Raji (cell line): ENCODE measurements around the gene FXYD6.

Experiments
- POLR2A ChIP-seq: IDR thresholded peaks from 2 replicates; pipeline ENCODE4 v1.6.1; 2011; ENCODE audit warnings: low read depth, low read length, control low read depth; ENCODE audit not compliant: insufficient read depth

The FXYD6 gene

GRCh38 chr11:117913736-117914397, 37.4 kb upstream of the FXYD6 start:
- no peak for TF ChIP-seq POLR2A

- TF ChIP-seq POLR2A, result no peak
Observed at GRCh38 chr11:117912497-117912896, 36.0 kb upstream of the FXYD6 start.

GRCh38 chr11:117911694-117912093, 35.2 kb upstream of the FXYD6 start:
- TF ChIP-seq POLR2A, result no peak

- TF ChIP-seq POLR2A, result no peak
Observed at GRCh38 chr11:117910941-117911655, 34.6 kb upstream of the FXYD6 start.

GRCh38 chr11:117910525-117910924, 34.1 kb upstream of the FXYD6 start:
- no peak for TF ChIP-seq POLR2A

- TF ChIP-seq POLR2A, result no peak
Observed at GRCh38 chr11:117909611-117910382, 33.3 kb upstream of the FXYD6 start.

GRCh38 chr11:117908959-117909610, 32.6 kb upstream of the FXYD6 start:
- TF ChIP-seq POLR2A, result no peak

- TF ChIP-seq POLR2A, result no peak
Observed at GRCh38 chr11:117908109-117908895, 31.8 kb upstream of the FXYD6 start.

- TF ChIP-seq POLR2A, result peak; percentile 90
Observed at GRCh38 chr11:117907276-117908108, 31.0 kb upstream of the FXYD6 start.

- no peak for TF ChIP-seq POLR2A
Observed at GRCh38 chr11:117906710-117907109, 30.3 kb upstream of the FXYD6 start.

GRCh38 chr11:117906126-117906525, 29.7 kb upstream of the FXYD6 start:
- TF ChIP-seq POLR2A, result no peak

GRCh38 chr11:117905524-117905923, 29.1 kb upstream of the FXYD6 start:
- TF ChIP-seq POLR2A, result no peak

- no peak for TF ChIP-seq POLR2A
Observed at GRCh38 chr11:117903505-117904382, 27.3 kb upstream of the FXYD6 start.
